ENCODE measurements around the gene WDR62.
"Not testable (repeated sequence)": the region's sequence is repeated elsewhere in the genome, so short reads cannot be mapped to it uniquely, and the experiment has no call there.

DNA sequence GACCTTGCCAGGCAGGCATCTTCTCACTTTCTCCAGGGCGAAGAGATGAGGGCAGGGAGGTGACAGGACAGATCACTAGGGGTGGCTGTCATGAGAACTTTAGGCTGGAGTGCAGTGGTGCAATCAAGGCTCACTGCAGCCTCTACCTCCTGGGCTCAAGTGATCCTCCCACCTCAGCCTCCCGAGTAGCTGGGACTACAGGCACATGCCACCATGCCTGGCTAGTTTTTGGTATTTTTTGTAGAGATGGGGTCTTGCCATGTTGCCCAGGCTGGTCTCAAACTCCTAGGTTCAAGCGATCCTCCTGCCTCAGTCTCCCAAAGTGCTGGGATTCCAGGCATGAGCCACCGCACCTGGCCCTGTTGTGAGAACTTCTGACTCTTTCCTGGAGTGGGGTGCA, 80.2 kb downstream of the WDR62 start:
- not testable (repeated sequence) for TF ChIP-seq CTCF (conservative IDR thresholded peaks at IDR 0.05; ENCODE audit: low read length); EZH2phosphoT487 (IDR thresholded peaks at IDR 0.05; ENCODE audit: borderline replicate concordance, low read depth, low read length)

Data from OCI-LY7 (cell line).